Keratinocyte (primary cell): Measurements from ENCODE around the gene SRSF12. TPM values are rescaled to one million over a fixed set of nuclear protein-coding genes. Genes with fewer than 3 reads are reported as not detected.

Experiments
- DNase-seq: peaks from one replicate; pipeline ENCODE4 v3.0.0-alpha.2; 2011; ENCODE audit warnings: low read depth, missing footprints, low spot score
- FAIRE-seq: peaks from 2 replicates; lab custom pipeline; 2011; peaks lifted over from hg19 to GRCh38; lab: Jason Lieb, UNC
- H2AFZ ChIP-seq: 2 replicates; pipeline ENCODE4 v1.6.0; 2012; ENCODE audit warnings: low read length, control low read depth, inconsistent platforms; ENCODE audit not compliant: control insufficient read depth
- H3K27ac ChIP-seq: 2 replicates; pipeline ENCODE4 v1.5.1; 2011; ENCODE audit warnings: low read length; ENCODE audit not compliant: control insufficient read depth, insufficient read depth
- H3K27me3 ChIP-seq: 3 replicates; pipeline ENCODE4 v1.6.0; 2011; ENCODE audit warnings: low read length; ENCODE audit not compliant: control insufficient read depth, insufficient read depth; ENCODE audit errors: extremely low read depth
- H3K36me3 ChIP-seq, 2 experiments: 2 replicates in 1 of 2; 3 replicates in 1 of 2; pipeline ENCODE4 v1.5.1; 2011; ENCODE audit warnings: low read length in 2 of 2, mild to moderate bottlenecking in 1 of 2; ENCODE audit not compliant: control insufficient read depth in 2 of 2, insufficient read depth in 2 of 2; ENCODE audit errors: extremely low read depth in 1 of 2
- H3K4me1 ChIP-seq: 3 replicates; pipeline ENCODE4 v1.5.1; 2011; ENCODE audit warnings: low read length; ENCODE audit not compliant: control insufficient read depth, insufficient read depth; ENCODE audit errors: extremely low read depth
- H3K4me2 ChIP-seq: 3 replicates; pipeline ENCODE4 v1.6.0; 2011; ENCODE audit warnings: low read depth, low read length; ENCODE audit not compliant: control insufficient read depth, insufficient read depth; ENCODE audit errors: extremely low read depth
- H3K4me3 ChIP-seq, 3 experiments: fragments of 200-600 bp in 1 of 3; sonication (generic) in 1 of 3; 2 replicates in 2 of 3; 3 replicates in 1 of 3; pipeline ENCODE4 v1.5.1; 2011 to 2016; ENCODE audit warnings: low read length in 3 of 3, mild to moderate bottlenecking in 3 of 3, control low read depth in 2 of 3, inconsistent platforms in 1 of 3, low read depth in 1 of 3, mixed read lengths in 1 of 3, mixed run types in 1 of 3, moderate library complexity in 1 of 3; ENCODE audit not compliant: control insufficient read depth in 2 of 3, insufficient read depth in 2 of 3; ENCODE audit errors: extremely low read depth in 1 of 3
- H3K79me2 ChIP-seq: 2 replicates; pipeline ENCODE4 v1.6.0; 2012; ENCODE audit warnings: low read length; ENCODE audit not compliant: control insufficient read depth, insufficient read depth
- H3K9ac ChIP-seq: 3 replicates; pipeline ENCODE4 v1.6.0; 2011; ENCODE audit warnings: low read length; ENCODE audit not compliant: control insufficient read depth, insufficient read depth; ENCODE audit errors: extremely low read depth
- H3K9me1 ChIP-seq: 3 replicates; pipeline ENCODE4 v1.6.0; 2011; ENCODE audit warnings: low read length; ENCODE audit not compliant: control insufficient read depth, insufficient read depth; ENCODE audit errors: extremely low read depth
- H3K9me3 ChIP-seq: 2 replicates; pipeline ENCODE4 v1.5.1; 2012; ENCODE audit warnings: low read depth, low read length; ENCODE audit not compliant: control insufficient read depth
- H4K20me1 ChIP-seq: 3 replicates; pipeline ENCODE4 v1.6.0; 2011; ENCODE audit warnings: low read length; ENCODE audit not compliant: control insufficient read depth, insufficient read depth; ENCODE audit errors: extremely low read depth
- EZH2 ChIP-seq: IDR thresholded peaks from one replicate; pipeline ENCODE4 v1.6.1; 2012; ENCODE audit warnings: inconsistent platforms, mild to moderate bottlenecking, low read length, moderate library complexity
- dilution Hi-C: fragments of 300-500 bp; cut with MboI; formaldehyde crosslinking; loops from one replicate; pipeline ENCODE4 v1.7.0; 2020; ENCODE audit warnings: low sequenced_read_pairs; ENCODE audit not compliant: extremely low pct_ligation_motif_present
- polyA plus RNA-seq, 5 experiments: library from polyadenylated mRNA; depleted of rRNA in 3 of 5; stranded (reverse) in 3 of 5; stranded (forward) in 1 of 5; unstranded in 1 of 5; fragments of >200 nt; gene quantifications; 1 replicate in 1 of 5; 2 replicates in 3 of 5; 3 replicates in 1 of 5; pipeline versions ENCODE4 v1.2.1 to v1.2.3, GENCODE V29; 2011 to 2012; ENCODE audit warnings: missing spikeins in 2 of 5, low read depth in 1 of 5, low replicate concordance in 1 of 5
- TF ChIP-seq, protein P1 (sequence below), 3 experiments: IDR thresholded peaks in 1 of 3; conservative IDR thresholded peaks in 1 of 3; optimal IDR thresholded peaks in 1 of 3; 2 replicates in 2 of 3; 3 replicates in 1 of 3; pipeline versions ENCODE3 to v1.5.1; 2011; ENCODE audit warnings: low read length in 3 of 3, mild to moderate bottlenecking in 3 of 3, moderate library complexity in 2 of 3, control low read depth in 1 of 3, inconsistent platforms in 1 of 3; ENCODE audit not compliant: insufficient read depth in 2 of 3; ENCODE audit errors: extremely low read depth in 1 of 3

SRSF12 gene
- polyA plus RNA-seq, 1 donor (not counting 4 experiments of a cell fraction or from before 2014, with no cell fraction given): 0.28 TPM

DNA sequence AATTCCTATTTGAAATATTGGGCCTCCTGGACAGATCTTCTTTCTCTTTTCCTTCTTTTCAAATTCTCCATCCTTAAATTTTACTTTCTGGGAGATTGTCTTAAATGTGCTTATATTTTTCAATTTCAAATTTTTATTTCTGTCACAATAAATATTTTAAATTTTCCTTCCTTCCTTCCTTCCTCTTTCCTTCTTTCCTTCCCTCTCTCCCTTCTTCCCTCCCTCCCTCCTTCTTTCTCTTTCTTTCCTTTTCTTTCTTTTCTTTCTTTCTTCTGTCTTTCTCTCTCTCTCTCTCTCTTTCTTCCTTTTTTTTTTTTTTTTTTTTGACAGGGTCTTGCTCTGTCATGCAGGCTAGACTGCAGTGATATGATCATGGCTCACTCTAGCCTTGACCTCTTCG is 54.0 kb downstream of the SRSF12 start:
- TF ChIP-seq, protein P1, sequence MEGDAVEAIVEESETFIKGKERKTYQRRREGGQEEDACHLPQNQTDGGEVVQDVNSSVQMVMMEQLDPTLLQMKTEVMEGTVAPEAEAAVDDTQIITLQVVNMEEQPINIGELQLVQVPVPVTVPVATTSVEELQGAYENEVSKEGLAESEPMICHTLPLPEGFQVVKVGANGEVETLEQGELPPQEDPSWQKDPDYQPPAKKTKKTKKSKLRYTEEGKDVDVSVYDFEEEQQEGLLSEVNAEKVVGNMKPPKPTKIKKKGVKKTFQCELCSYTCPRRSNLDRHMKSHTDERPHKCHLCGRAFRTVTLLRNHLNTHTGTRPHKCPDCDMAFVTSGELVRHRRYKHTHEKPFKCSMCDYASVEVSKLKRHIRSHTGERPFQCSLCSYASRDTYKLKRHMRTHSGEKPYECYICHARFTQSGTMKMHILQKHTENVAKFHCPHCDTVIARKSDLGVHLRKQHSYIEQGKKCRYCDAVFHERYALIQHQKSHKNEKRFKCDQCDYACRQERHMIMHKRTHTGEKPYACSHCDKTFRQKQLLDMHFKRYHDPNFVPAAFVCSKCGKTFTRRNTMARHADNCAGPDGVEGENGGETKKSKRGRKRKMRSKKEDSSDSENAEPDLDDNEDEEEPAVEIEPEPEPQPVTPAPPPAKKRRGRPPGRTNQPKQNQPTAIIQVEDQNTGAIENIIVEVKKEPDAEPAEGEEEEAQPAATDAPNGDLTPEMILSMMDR (optimal IDR thresholded peaks at IDR 0.05 in 1 of 3, IDR thresholded peaks at IDR 0.05 in 1 of 3, conservative IDR thresholded peaks at IDR 0.05 in 1 of 3; ENCODE audit: extremely low read depth in 1 of 3, insufficient read depth in 2 of 3, low read length in 3 of 3): no peak
- no peak for TF ChIP-seq EZH2
- Histone ChIP-seq H3K4me3 (no peak overlapping the region), H3K9me1 (no peaks in the 10 kb centered on the region), H3K9me3 (no peaks in the 10 kb centered on the region), H2AFZ (no peak overlapping the region), H3K79me2 (no peaks in the 10 kb centered on the region), H3K27ac (no peak overlapping the region), H4K20me1 (no peaks in the 10 kb centered on the region), H3K36me3 (no peaks in the 10 kb centered on the region), H3K9ac (no peak overlapping the region), H3K4me1 (no peaks in the 10 kb centered on the region), H3K27me3 (peaks cover 6% of the 10 kb centered on the region), H3K4me2 (no peak overlapping the region)
- dilution Hi-C loops: no loop called here
- DNase-seq (no peak), FAIRE-seq (no peak)

DNA sequence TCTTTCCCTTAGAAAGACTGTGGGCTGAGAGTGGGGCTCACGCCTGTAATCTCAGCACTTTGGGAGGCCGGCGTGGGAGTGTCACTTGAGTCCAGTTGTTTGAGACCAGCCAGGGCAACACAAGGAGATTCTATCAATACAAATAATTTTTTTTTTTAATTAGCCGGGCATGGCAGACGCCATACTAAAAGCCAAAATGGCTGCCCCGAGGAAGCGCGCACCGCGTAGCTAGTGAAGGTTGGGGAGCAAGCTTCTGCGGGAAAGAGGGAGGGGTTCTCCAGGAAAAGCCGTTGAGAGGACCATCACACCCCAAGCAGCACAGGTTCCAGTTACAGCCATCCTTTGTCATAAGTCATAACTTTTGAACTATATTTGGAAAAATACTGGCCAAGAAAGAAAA is 58.6 kb downstream of the SRSF12 start:
- no peaks in the 10 kb centered on the region for H3K36me3 ChIP-seq
- no peak for TF ChIP-seq EZH2
- TF ChIP-seq, protein P1 (optimal IDR thresholded peaks at IDR 0.05 in 1 of 3, IDR thresholded peaks at IDR 0.05 in 1 of 3, conservative IDR thresholded peaks at IDR 0.05 in 1 of 3; ENCODE audit: extremely low read depth in 1 of 3, insufficient read depth in 2 of 3, low read length in 3 of 3): no peak
- H3K4me2 ChIP-seq: no peak overlapping the region
- H3K27me3 ChIP-seq: no peaks in the 10 kb centered on the region
- no peaks in the 10 kb centered on the region for H3K79me2 ChIP-seq
- H2AFZ ChIP-seq: no peak overlapping the region
- dilution Hi-C loops: no loop called here
- no peak overlapping the region for H3K27ac ChIP-seq
- no peaks in the 10 kb centered on the region for H4K20me1 ChIP-seq
- no peaks in the 10 kb centered on the region for H3K4me1 ChIP-seq
- H3K4me3 ChIP-seq: no peak overlapping the region
- H3K9ac ChIP-seq: no peak overlapping the region
- no peaks in the 10 kb centered on the region for H3K9me3 ChIP-seq
- no peak for FAIRE-seq
- DNase-seq: no peak
- no peaks in the 10 kb centered on the region for H3K9me1 ChIP-seq
